HTERT RPE-1 (cell line): ENCODE results near the gene PLPP7.
"Not testable (repeated sequence)": the region's sequence is repeated elsewhere in the genome, so short reads cannot be mapped to it uniquely, and the experiment has no call there.

Experiments
- in situ Hi-C: fragments of 300-500 bp; cut with MboI; formaldehyde crosslinking; loops from 4 replicates; pipeline ENCODE4 v1.14.3; 2020; ENCODE audit warnings: low sequenced_read_pairs

Gene PLPP7

GRCh38 chr9:131266266-131267229 is 23.0 kb upstream of the PLPP7 start:
- in situ Hi-C loops: no loop called here

- in situ Hi-C loops: no loop called here
Measured at GRCh38 chr9:131270171-131271015, 19.1 kb upstream of the PLPP7 start.

- in situ Hi-C loops: not testable (repeated sequence)
Measured at GRCh38 chr9:131271016-131271273, 18.6 kb upstream of the PLPP7 start.

- in situ Hi-C loops: no loop called here
Measured at GRCh38 chr9:131271506-131271931, 18.0 kb upstream of the PLPP7 start.

- in situ Hi-C loops: no loop called here
Measured at GRCh38 chr9:131272212-131272611, 17.3 kb upstream of the PLPP7 start.

GRCh38 chr9:131273146-131273855 is 16.2 kb upstream of the PLPP7 start:
- in situ Hi-C loops: no loop called here

GRCh38 chr9:131273856-131274673 is 15.5 kb upstream of the PLPP7 start:
- in situ Hi-C loops: no loop called here

- in situ Hi-C loops: no loop called here
Measured at GRCh38 chr9:131274674-131275331, 14.7 kb upstream of the PLPP7 start.

- in situ Hi-C loops: no loop called here
Measured at GRCh38 chr9:131275332-131276093, 14.0 kb upstream of the PLPP7 start.

GRCh38 chr9:131276094-131276888 is 13.2 kb upstream of the PLPP7 start, which contains the start of gene FAM78A:
Gene FAM78A (minus strand): TSS chr9:131276510. CDS start chr9:131276179, 331 bp downstream.
- in situ Hi-C loops: no loop called here

GRCh38 chr9:131276891-131277286 is 12.6 kb upstream of the PLPP7 start:
- in situ Hi-C loops: no loop called here

- in situ Hi-C loops: no loop called here
Measured at GRCh38 chr9:131277287-131277909, 12.1 kb upstream of the PLPP7 start.

GRCh38 chr9:131277910-131278701 is 11.4 kb upstream of the PLPP7 start:
- in situ Hi-C loops: no loop called here

- in situ Hi-C loops: no loop called here
Measured at GRCh38 chr9:131278702-131279111, 10.8 kb upstream of the PLPP7 start.

- in situ Hi-C loops: no loop called here
Measured at GRCh38 chr9:131279196-131279862, 10.2 kb upstream of the PLPP7 start.

GRCh38 chr9:131279863-131280570 is 9.5 kb upstream of the PLPP7 start:
- in situ Hi-C loops: no loop called here
